Astrocyte (in vitro differentiated cells and primary cell): ENCODE data around the gene COL5A2.

Experiments used
- EZH2 ChIP-seq: IDR thresholded peaks from 2 replicates; pipeline ENCODE4 v1.6.1; 2012; ENCODE audit warnings: mild to moderate bottlenecking, low read length, inconsistent platforms; ENCODE audit not compliant: insufficient read depth
- TF ChIP-seq, protein P1 (sequence below): IDR thresholded peaks from 2 replicates; pipeline ENCODE4 v1.5.1; 2011; ENCODE audit warnings: low read depth, mild to moderate bottlenecking, inconsistent platforms, low read length, moderate library complexity; ENCODE audit not compliant: insufficient read depth

DNA sequence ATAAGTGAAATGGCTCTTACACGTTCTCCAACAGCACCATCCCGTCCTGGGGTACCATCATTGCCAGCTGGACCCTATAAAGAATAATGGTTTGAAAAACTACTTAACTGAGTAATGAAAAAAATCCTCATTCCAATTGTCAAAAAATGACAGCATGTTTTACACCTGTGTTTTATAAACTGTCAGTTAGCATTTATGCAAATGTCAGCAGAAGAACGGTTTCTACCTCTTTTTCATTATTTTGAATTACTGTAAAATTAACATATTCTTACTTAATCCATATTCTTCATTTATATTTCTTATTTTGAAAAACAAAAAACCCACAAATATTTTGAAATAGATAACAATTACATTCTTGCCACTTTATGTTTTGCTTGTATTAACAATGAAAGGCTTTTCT, 131.4 kb downstream of the COL5A2 start:
- TF ChIP-seq, protein P1, sequence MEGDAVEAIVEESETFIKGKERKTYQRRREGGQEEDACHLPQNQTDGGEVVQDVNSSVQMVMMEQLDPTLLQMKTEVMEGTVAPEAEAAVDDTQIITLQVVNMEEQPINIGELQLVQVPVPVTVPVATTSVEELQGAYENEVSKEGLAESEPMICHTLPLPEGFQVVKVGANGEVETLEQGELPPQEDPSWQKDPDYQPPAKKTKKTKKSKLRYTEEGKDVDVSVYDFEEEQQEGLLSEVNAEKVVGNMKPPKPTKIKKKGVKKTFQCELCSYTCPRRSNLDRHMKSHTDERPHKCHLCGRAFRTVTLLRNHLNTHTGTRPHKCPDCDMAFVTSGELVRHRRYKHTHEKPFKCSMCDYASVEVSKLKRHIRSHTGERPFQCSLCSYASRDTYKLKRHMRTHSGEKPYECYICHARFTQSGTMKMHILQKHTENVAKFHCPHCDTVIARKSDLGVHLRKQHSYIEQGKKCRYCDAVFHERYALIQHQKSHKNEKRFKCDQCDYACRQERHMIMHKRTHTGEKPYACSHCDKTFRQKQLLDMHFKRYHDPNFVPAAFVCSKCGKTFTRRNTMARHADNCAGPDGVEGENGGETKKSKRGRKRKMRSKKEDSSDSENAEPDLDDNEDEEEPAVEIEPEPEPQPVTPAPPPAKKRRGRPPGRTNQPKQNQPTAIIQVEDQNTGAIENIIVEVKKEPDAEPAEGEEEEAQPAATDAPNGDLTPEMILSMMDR, result no peak
- no peak for TF ChIP-seq EZH2
